Measurements from ENCODE around the gene DUT. TPM values are rescaled to one million over a fixed set of nuclear protein-coding genes. Genes with fewer than 3 reads are reported as not detected.

Gene DUT
- total RNA-seq, 4 donors from 2014 or later = 77.6 to 194 (median 138) TPM

DNA sequence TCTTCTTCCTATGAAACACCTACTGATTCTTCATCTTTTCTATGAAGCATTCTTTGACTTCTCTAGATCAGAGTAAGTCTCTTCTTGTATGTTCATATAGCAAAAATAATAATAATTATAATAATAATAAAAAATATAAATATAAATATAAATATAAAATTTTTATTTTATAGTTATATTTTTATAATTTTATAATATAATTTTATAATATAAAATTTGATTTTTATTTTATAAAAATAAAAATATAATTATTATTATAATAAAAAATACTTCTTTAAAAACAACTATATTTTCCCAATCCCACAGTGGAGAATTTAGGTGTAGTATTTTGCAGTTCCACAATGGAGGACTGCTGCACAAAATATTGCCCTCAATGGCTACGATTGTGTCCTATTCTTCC, 34.3 kb downstream of the DUT start:
- DNase-seq = no peak
- 97 to 100% methylated on average over 1 of the region's 1 CpG for WGBS, 2 donors
- intact Hi-C loops (cut with DNase I) = no loop called here
- Histone ChIP-seq H3K27ac (no peak overlapping the region), H3K27me3 (no peaks in the 10 kb centered on the region), H3K4me3 (replicated peaks in 1 of 3) (no peak overlapping the region), H3K9me3 (no peaks in the 10 kb centered on the region), H3K4me1 (no peaks in the 10 kb centered on the region), H3K36me3 (no peaks in the 10 kb centered on the region)
- TF ChIP-seq POLR2A (IDR thresholded peaks at IDR 0.05) = no peak
- TF ChIP-seq, protein P1, sequence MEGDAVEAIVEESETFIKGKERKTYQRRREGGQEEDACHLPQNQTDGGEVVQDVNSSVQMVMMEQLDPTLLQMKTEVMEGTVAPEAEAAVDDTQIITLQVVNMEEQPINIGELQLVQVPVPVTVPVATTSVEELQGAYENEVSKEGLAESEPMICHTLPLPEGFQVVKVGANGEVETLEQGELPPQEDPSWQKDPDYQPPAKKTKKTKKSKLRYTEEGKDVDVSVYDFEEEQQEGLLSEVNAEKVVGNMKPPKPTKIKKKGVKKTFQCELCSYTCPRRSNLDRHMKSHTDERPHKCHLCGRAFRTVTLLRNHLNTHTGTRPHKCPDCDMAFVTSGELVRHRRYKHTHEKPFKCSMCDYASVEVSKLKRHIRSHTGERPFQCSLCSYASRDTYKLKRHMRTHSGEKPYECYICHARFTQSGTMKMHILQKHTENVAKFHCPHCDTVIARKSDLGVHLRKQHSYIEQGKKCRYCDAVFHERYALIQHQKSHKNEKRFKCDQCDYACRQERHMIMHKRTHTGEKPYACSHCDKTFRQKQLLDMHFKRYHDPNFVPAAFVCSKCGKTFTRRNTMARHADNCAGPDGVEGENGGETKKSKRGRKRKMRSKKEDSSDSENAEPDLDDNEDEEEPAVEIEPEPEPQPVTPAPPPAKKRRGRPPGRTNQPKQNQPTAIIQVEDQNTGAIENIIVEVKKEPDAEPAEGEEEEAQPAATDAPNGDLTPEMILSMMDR (IDR thresholded peaks at IDR 0.05) = no peak

DNA sequence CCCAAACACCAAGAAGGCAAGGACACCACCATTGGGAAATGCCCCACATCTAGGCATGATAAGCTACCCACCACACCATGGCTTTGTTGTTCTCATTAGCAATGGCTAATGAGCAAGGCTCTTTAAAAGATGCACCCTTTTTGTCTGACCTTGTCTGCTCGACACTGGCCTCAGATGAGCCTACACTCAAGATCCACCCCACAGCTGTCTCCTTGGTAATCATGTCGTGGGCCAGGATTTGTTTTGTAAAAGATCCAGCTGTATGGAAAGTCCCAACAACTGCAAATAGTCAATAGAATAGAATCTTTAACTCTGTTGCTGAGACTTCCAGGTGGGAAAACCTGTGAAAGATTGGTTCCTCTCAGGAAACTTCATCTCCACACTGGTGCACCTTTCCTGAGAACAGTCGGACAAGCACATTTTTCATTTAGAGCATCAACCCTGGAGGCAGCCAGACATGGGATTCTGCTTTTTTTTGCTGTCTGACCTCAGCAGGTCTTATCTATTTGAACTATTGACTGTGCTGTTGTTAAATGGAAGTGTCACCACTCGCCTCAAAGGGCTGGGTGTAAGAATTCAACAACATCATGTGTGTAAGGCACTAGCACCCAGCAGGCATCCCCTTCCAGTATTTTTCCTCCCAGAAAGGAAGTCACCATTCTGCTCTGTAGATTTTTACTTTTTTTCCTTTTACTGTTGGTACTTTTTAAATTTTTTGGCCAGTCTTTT, 35.5 kb downstream of the DUT start:
- Histone ChIP-seq H3K27me3 (no peaks in the 10 kb centered on the region), H3K9me3 (no peaks in the 10 kb centered on the region), H3K36me3 (no peaks in the 10 kb centered on the region), H3K4me1 (no peaks in the 10 kb centered on the region), H3K4me3 (replicated peaks in 1 of 3) (no peak overlapping the region), H3K27ac (no peak overlapping the region)
- WGBS, 2 donors = 74 to 88% methylated on average over 4 of the region's 4 CpGs
- intact Hi-C loops (cut with DNase I) = no loop called here
- DNase-seq = no peak
- TF ChIP-seq POLR2A (IDR thresholded peaks at IDR 0.05) = no peak
- TF ChIP-seq, protein P1 (IDR thresholded peaks at IDR 0.05) = no peak

DNA sequence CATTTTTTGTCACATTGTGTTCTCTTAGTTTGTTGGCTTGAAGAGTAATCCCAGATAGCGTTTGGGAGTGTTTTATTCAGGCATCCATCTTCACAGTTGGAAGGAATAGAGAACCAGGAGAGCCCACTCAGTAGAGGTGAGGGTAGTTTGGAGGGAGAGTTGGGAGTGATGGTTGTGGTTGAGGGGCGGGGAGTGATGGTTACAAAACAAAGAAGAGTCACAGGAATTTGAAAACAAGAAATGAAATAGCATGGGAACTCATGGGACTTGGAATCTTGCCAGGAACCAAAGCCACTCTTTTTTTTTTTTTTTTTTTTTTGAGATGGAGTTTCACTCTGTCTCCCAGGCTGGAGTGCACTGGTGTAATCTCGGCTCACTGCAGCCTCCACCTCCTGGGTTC, 36.3 kb downstream of the DUT start:
- no peak overlapping the region for H3K27ac ChIP-seq
- TF ChIP-seq, protein P1 (IDR thresholded peaks at IDR 0.05) = no peak
- no peak for TF ChIP-seq POLR2A (IDR thresholded peaks at IDR 0.05)
- H3K4me1 ChIP-seq = no peaks in the 10 kb centered on the region
- intact Hi-C loops (cut with DNase I) = no loop called here
- no peak overlapping the region for H3K4me3 ChIP-seq (replicated peaks in 1 of 3)
- 74 to 85% methylated on average over 3 of the region's 3 CpGs for WGBS, 2 donors
- DNase-seq = no peak
- no peaks in the 10 kb centered on the region for H3K27me3 ChIP-seq
- no peaks in the 10 kb centered on the region for H3K9me3 ChIP-seq
- H3K36me3 ChIP-seq = no peaks in the 10 kb centered on the region

DNA sequence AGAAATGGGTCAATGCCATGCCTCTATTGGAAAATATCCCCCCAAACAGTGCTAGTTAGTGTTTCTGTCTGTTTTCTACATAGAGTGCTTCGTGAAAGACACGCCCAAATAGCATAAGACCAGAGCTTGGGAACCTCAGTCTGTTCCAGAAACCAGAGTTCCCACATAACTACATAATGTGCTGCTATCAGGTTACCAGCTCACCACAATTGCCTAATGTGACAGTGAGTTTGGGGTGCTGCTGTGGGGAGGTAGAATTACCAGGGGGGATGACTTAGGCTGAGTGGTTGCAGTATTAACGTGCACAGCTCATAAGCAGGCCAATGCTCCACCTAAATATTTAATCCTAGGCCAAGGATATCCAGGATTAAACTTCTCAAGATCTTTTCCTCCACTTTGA, 39.2 kb downstream of the DUT start:
- 81 to 93% methylated on average over 3 of the region's 3 CpGs for WGBS, 2 donors
- intact Hi-C loops (cut with DNase I) = no loop called here
- Histone ChIP-seq H3K27ac (no peak overlapping the region), H3K36me3 (no peaks in the 10 kb centered on the region), H3K9me3 (no peaks in the 10 kb centered on the region), H3K4me3 (replicated peaks in 1 of 3) (no peak overlapping the region), H3K27me3 (no peaks in the 10 kb centered on the region), H3K4me1 (peaks cover 0 to 3% of the 10 kb centered on the region in 2 donors)
- no peak for DNase-seq
- TF ChIP-seq, protein P1 (IDR thresholded peaks at IDR 0.05) = no peak
- no peak for TF ChIP-seq POLR2A (IDR thresholded peaks at IDR 0.05)

DNA sequence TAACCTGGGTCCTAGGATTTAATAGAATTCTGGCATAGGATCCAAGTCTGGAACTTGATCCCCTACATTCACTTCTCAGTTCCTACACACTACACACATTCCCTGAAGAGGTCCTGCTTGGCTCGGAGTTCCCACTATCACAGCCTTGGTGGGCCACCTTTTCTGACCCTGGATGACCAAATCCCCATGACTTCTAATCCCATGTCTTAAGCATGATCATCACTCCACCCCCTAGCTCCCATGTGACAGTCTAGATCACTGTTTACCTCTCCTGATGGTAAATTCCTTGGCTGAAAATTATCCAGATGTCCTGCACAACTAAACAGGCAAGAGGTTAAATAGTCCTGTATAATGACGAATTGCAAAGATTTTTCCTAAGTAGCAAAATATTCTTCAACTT, 40.3 kb downstream of the DUT start:
- WGBS, 2 donors = 44 to 50% methylated on average over 2 of the region's 2 CpGs
- intact Hi-C loops (cut with DNase I) = no loop called here
- no peaks in the 10 kb centered on the region for H3K36me3 ChIP-seq

More for the DNA sequence above, 40.3 kb downstream of the DUT start:
- Histone ChIP-seq H3K4me1 (peaks cover 0 to 3% of the 10 kb centered on the region in 2 donors), H3K4me3 (replicated peaks in 1 of 3) (no peak overlapping the region), H3K9me3 (no peaks in the 10 kb centered on the region), H3K27me3 (no peaks in the 10 kb centered on the region), H3K27ac (no peak overlapping the region)
- DNase-seq = no peak
- TF ChIP-seq, protein P1 (IDR thresholded peaks at IDR 0.05) = no peak
- no peak for TF ChIP-seq POLR2A (IDR thresholded peaks at IDR 0.05)

Data from thyroid gland (tissue), 4 donors.